ENCODE results near the gene LCN15.
"Not testable (repeated sequence)": the region's sequence is repeated elsewhere in the genome, so short reads cannot be mapped to it uniquely, and the experiment has no call there.

Gene LCN15

DNA sequence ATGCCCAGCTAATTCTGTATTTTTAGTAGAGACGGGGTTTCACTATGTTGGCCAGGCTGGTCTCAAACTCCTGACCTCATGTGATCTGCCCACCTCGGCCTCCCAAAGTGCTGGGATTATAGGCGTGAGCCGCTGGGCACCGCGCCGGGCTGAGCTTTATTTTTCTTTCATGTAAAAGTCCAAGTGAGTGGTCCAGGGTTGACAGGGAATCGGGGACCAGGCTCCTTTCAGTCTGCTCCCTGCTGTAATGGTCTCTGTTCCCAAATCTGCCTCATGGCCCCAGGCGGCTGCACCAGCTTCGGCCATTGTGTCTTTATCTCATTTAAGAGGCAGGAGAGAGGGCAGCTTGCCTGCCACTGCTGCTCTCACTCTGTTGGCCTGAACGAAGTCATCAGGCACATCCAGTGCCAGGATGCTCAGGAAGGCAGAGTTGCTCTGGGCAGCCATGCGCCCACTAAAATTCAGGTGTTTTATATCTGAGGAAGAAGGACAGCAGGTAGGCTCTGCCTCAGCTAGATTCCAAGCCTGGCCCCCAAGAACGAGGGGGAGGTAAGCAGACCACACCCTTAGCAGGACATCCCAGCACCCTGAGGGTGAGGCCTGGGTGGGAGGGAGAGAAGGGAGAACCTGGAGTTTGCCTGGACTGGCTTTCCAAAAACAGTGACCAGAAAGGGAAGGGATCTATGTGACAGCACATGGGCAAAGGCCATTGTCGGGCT lies 30.1 kb upstream of the LCN15 start:
- DNase-seq = no peak

DNA sequence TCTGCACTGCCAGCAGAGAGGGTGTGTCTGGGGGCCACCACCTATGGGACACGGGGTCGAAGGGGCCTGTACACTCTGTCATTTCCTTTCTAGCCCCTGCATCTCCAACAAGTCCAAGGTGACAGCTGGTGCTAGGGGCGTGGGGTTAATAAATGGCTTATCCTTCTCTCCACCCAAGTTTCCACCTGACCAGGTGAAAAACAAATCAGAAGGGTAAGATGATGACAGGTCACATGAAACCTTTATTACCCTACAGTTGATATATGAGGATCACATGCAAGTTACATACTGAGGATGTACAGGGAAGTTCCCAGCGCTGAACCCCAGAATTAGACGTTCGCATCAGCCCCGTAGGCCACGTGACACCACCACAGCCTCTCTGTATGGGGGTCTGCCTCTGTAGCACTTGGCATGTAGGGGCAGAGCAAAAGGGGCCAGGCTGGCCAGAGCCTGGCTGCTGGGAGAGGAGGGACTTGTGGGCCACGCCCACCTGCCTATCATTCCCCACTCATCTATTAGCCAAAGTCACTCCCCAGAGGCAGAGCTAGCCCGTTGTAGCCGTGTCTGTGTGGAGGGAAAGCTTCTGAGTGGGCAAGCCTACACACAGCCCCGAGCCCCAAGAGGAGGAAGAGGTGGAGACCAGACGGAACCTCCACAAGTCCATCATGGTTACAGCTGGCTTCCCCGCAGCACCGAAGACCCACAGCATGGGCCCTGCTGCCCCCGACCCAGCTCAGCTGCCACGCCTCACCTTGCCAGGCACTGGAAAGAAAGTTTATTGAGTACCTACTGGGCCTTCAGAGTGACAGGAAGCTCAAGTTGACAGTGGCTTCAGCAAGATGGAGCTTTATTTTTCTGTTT lies 29.0 kb upstream of the LCN15 start:
- DNase-seq = no peak

DNA sequence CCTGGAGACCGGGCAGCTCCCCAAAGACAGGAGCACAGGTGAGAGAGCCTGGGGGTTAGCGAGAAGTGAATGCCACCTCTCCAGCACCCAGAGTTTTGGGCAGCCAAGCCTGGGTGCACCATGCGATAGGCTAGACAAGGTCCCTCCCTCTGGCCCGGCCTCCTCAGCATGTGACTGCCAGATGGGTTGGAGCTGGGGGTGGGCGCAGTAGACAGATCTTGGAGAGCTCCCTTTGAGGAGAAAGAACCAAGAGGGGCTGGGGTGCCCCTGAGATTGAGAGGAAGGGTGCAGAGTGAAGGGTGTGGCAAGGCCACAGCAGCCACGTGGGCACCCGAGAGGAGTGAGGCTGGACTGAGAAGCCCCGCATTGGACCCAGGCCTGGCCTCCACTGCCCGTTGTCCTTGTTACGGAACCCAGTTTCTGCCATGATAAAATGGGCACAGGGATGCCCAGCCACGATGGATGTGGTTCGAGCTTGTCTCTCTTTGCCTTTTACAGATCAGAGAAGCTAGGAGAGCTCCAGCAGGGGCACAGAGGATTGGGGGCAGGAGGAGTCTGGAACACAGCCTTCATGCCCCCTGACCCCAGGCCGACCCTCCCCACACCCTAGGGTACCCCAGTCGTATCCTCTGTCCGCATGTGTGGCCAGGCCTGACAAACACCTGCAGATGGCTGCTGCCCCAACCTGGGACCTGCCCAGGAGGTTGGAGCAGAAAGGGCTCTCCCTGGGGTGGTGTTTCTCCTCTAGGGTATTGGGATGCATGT lies 28.2 kb upstream of the LCN15 start:
- DNase-seq = no peak

DNA sequence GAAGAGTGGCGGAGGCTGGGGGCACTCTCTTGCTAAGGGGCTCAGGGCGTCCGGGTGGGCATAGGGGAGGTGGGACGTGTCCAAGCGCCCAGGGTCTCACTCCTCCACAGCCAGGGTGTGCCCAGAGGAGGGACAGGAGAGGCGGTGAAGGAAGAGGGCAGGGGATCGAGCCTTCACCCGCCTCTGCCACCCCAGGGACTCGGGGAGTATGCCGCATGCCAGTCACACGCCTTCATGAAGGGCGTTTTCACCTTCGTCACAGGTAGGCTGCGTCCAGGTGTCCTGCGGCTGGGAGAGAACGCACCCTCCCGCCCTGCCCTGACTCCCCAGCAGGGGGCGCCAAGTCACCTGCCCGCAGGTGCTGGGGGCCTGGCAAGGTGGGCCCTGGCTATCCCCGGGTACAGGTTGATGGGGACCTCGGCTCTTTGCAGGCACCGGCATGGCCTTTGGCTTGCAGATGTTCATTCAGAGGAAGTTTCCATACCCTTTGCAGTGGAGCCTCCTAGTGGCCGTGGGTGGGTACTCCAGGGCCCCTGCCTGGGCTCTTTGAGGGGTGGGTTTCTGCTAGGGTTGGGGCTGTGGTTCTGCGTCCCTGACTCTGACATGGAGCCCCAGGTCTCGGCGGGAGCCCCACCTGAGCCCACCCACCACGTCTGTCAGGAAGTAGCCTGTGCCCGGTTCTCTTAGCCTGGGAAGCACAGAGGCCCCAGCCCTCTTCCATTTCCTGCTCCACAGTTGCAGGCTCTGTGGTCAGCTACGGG lies 27.4 kb upstream of the LCN15 start:
- DNase-seq = peak; percentile 81 to 82

DNA sequence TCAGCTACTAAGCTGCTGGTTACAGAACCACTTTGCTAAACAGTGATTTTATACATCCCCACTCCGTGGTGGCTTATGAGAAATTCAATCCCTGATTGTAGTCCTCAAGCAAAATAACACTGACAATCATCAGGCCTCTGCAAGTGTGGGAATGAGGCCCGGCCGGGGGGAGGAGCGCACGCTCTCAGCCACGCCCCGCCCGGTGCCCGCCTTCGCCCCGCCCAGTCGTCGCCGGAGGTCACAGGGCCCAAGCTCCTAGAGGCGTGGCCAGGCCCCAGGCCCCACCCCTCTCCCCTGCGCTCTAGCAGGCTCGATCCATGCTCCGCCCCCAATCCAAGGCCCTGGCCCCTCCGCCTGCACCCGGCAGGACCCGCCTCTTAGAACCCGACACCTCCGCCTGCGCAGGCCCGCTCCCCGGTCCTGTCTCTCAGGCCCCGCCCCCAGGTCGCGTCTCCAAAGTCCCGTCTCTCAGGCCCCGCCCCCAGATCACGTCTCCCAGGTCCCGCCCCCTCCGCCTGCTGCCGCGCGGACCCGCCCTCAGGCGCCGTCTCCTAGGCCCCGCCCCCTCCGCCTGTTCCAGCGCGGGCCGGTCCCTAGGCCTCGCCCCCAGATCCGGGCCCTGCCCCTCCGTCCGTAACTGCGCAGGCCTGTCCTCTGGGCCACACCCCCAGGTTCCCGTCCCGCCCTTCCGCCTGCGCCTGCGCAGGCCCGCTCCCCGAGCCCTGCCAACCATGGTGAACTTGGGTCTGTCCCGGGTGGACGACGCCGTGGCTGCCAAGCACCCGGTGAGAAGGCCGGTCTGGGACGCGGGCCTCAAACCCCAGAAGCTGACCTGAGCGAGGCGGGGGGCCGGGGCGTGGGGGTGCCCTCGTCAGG lies 26.6 kb upstream of the LCN15 start, which contains the start of gene TMEM141:
TSS of gene TMEM141 (plus strand) at position 705 of the 876 bp plus-strand sequence. CDS start at position 732, 27 bp downstream.
- peak; percentile 100 for DNase-seq

DNA sequence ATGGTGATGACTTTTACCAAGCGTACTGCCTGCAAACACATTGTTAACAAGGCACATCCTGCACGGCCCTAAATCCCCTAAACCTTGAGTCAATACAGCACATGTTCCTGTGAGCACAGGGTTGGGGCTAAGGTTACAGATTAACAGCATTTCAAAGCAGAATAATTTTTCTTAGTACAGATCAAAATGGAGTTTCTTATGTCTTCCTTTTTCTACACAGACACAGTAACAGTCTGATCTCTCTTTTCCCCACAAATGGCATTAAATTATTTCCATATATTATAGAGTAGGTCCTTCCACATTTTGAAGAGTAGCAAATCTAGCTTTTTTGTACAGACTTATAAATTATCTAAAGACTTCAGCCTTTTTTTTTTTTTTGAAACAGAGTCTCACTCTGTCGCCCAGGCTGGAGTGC lies 25.2 kb upstream of the LCN15 start:
- DNase-seq = no peak

DNA sequence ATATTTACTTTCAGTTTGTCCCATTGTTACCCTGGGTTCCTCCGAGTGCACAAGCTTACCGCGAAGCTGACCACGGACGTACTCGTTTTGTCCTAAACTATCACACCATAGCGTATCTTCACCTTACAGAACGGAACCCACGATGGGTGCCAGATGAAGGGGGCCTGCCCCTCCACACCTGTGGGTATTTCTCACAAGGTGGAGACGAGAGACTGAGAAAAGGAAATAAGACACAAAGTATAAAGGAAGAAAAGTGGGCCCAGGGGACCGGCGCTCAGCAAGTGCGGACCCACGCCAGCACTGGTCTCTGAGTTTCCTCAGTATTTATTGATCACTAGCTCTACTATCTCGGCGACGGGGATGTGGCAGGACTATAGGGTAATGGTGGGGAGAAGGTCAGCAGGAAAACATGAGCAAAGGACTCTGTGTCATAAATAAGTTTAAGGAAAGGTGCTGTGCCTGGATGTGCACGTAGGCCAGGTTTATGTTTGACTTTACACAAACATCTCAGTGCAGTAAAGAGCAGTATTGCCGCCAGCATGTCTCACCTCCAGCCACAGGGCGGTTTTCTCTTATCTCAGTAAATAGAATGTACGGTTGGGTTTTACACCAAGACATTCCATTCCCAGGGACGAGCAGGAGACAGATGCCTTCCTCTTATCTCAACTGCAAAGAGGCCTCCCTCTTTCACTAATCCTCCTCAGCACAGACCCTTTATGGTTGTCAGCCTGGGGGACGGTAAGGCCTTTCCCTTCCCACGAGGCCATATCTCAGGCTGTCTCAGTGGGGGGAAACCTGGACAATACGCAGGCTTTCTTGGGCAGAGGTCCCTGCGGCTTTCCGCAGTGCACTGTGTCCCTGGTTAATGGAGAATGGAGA lies 24.6 kb upstream of the LCN15 start:
- not testable (repeated sequence) for DNase-seq

DNA sequence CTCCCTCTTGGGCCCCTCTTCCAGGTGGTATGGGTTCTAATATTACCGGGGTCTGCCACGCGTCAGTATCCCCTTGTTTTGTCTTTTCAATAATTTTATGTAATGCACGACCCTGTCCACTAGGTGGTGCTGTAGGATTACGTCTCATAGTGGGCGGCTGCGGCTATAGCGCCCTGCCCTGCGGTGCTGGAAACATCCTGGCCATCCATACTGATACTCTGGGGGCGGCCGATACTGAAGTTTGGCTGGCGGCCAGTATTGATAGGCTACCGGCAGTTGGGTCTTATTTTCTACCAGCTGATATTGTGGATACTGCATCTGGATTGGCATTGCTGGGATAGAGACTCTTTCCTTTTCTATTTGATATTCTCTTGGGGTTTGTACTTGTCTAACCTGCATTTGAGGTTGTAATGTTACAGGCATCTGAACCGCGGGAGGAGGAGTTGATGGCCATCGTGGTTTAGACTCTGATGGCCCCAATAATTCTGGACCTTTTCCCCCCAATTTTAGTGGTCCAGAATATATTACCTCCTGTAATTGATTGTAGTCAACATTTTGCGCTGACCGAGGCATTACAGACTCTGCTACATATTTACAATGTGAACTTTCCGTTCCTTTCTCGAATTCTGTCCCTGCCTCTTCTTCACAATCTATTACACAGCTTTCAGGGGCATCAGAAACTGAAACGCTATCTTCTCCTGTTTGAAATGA lies 23.5 kb upstream of the LCN15 start:
- peak; percentile 79 to 82 for DNase-seq

DNA sequence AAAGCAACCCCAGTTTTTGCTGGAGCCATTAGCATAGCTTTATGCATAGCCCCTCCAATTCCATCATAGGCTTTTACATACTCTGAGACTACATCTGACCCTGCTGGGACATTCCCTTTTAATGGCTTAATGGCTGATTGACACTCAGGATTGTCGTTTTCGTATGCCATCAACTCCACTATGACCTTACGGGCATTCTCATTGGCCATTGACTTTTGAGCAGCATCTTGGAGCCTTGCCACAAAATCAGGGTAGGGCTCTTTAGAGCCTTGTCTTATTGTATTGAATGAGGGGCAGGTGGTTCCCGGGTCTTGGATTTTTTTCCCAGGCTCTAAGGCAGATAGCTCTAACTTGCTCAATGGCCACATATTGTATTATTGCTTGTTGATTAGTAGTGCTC lies 22.7 kb upstream of the LCN15 start:
- not testable (repeated sequence) for DNase-seq

DNA sequence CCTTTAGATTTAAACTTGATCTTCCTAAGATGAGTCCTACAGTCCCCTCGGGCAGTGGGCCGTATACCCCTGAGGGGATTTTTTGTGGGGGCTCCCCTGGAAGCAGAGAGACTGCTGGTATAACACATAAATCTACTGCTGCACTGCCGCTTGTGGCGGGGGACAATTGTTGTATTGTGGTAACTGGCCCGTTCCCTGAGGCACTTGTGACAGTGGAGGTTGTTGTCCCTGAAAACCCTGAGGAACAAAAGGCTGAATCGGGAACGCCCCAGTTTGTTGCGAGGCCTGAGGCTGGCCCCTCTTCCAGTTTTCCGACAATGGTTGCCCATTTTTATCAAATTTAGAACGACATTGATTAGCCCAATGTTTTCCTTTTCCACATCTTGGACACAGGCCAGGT lies 22.1 kb upstream of the LCN15 start:
- no peak for DNase-seq

DNA sequence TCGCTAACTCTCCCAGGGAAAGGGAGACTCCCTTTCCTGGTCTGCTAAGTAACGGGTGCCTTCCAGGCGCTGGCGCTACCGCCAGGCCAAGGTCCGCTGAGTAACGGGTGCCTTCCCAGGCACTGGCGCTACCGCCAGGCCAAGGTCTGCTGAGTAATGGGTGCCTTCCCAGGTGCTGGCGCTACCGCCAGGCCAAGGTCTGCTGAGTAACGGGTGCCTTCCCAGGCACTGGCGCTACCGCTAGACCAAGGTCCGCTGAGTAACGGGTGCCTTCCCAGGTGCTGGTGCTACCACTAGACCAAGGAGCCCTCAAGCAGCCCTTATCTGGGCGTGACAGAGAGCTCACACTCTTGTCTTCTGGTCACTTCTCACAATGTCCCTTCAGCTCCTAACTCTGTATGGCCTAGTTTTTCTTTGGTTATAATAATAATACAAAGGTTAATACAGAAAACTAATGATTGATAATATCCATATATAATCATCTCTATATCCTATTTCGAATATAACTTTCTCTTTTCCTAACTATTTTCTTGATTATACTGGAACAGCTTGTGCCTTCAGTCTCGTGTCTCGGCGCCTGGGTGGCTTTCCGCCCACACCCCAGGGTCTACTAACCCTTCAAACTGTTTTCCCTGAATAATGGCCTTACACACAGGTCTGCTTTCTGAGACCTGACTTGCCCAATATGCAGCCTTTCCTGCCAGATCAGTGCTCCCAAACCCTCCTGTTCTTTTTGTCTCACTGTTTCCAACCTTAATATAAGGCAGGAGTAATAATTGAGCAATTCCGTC lies 21.4 kb upstream of the LCN15 start:
- not testable (repeated sequence) for DNase-seq

DNA sequence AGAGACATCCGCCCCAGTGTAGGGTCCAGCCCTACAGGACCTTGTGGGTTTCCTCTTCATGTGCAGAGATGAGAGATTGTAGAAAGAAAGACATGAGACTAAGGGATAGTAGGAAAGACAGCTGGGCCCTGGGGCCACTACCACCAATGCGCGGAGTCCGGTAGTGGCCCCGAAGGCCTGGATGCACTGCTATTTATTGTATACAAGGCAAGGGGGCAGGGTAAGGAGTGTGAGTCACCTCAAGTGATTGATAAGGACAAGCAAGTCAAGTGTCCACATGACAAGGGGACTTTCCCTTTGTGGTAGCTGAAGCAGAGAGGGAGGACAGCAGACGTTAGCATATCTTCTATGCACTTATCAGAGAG lies 20.7 kb upstream of the LCN15 start:
- no peak for DNase-seq

DNA sequence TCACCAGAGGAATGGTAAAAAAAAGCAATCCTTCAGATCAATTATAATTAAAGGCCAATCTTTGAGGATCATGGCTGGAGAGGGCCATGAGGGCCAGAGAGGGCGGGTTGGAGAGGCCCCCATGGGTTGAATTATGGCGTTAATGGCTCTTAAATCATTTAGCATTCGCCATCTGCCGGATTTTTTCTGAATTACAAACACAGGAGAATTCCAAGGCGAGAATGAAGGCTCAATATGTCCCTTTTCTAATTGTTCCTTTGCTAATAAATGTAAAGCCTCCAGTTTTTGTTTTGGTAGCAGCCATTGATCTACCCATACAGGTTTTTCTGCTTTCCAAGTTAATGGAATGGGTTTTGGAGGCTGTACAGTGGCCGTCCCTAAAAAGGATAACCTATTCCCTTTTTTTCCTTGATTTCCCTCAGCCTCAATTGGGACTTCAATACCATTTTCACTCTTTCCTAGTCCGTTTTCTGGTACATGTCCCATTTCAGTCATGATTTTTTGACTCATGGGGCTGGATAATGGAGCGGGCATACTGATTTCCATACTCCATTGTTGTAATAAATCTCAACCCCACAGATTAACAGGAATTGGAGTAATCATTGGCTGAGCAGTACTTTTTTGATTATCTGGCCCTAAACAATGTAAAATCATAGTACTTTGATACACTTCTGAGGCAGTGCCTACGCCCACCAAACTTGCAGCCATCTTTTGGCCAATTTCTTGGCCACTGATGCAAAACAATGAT lies 20.1 kb upstream of the LCN15 start:
- no peak for DNase-seq

DNA sequence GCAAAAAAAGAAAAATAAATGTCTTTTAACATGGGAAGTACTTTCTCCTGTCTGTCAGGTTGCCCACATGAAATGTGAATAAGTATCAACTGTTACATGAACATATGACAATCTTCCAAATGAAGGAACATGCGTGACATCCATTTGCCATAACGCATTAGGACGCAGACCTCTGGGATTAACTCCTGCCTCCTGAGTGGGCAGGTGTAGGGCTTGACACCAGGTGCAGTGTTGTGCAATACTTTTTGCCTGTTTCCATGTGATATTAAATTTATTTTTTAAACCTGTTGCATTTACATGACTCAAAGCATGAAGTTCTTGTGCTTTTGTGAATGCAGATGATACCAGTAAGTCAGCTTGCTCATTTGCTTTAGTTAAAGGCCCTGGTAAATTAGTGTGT lies 18.1 kb upstream of the LCN15 start:
- no peak for DNase-seq

DNA sequence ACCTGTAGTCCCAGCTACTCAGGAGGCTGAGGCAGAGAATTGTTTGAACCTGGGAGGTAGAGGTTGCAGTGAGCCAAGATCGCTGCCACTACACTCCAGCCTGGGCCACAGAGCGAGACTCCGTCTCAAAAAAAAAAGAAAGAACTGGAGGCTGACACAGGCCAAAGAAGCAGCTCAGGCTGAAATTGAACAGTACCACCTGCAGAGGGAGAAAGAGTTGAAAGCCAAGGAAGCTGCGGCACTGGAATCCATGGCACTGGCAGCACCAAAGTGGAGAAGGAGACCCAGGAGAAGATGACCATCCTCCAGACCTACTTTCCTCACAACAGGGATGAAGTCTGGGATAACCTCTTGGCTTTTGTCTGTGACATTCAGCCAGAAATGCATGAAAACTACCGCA lies 15.5 kb upstream of the LCN15 start:
- DNase-seq = no peak

DNA sequence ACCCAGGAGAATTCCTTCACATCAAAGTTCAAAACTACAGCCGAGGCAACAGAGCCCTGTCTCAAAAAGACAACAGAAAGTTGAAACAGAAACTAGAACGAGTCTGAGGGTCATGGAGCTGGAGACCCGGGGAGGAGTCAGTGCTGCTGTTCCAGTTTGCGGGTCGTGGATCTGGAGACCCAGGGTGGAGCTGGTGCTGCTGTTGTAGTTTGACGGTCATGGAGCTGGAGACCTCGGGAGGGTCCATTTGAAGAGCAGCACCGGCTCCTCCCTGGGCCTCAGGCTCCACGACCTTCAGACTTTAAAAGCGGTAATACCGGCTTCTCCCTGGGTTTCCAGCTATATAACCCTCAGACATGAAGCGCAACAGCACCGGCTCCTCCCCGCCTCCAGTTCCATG lies 13.0 kb upstream of the LCN15 start:
- DNase-seq = no peak

DNA sequence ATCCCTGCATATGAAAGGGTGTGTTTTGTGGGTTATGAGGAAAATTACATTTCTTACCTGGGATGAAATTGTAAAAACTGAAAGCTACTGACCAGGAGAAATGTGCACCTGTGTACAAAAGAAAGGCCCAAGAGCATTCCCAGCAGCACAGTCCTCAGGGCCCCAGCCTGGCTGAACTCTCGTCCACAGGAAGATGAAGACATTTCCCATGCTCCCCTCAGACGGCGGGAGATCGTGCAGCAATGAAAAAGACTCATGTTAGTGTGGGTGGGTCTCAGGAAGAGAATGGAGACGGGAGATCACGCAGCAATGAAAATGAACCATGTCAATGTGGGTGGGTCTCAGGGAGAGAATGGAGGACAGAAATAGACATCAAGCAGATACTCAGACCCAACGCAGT lies 12.6 kb upstream of the LCN15 start:
- DNase-seq = no peak

DNA sequence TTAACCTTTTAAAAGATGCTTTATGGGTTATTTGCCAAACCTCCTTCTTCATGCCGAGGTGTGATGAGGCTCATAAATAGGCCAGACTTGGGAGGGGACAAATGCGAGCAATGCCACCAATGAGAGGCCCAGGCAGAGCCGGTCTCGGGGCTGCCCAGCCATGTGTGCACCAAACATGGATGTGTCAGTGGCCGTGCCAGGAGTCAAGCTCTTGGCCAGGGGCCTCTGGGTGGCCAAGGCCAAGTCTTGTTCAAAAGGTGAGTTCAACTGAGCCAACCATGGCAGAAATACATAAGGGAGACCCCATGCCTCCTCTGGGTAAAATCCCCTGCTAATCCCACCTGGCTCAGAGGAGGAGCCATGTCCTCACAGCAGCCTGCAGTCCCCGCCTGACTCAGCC lies 10.9 kb upstream of the LCN15 start:
- DNase-seq = no peak

Data from activated T-cell treated with anti-CD3 and anti-CD28 coated beads, Interleukin-2, amount 50 U/mL, for 48 hours (primary cell).